SU-DHL-6 (cell line): ENCODE results near the gene ABCA13.

Source experiments
- H2AFZ ChIP-seq: fragments of 200-600 bp; sonication (generic); 2 replicates; pipeline ENCODE4 v1.6.1; 2014; ENCODE audit warnings: low read depth, mild to moderate bottlenecking, moderate library complexity, mixed read lengths, antibody characterized with exemption, low read length; ENCODE audit not compliant: severe bottlenecking
- H3F3A ChIP-seq: fragments of 200-600 bp; shearing (Covaris generic); 2 replicates; pipeline ENCODE4 v1.6.0; 2016; ENCODE audit warnings: antibody characterized with exemption, mild to moderate bottlenecking; ENCODE audit not compliant: insufficient read depth
- H3K27ac ChIP-seq: fragments of 200-600 bp; sonication (generic); 2 replicates; pipeline ENCODE4 v1.5.1; 2016; ENCODE audit warnings: low read depth, mild to moderate bottlenecking, low read length, moderate library complexity, mixed read lengths
- H3K27me3 ChIP-seq: fragments of 200-600 bp; sonication (generic), shearing (Covaris generic); 2 replicates; pipeline ENCODE4 v1.6.0; 2014; ENCODE audit warnings: mild to moderate bottlenecking, low read length
- H3K36me3 ChIP-seq: fragments of 200-600 bp; sonication (generic); 2 replicates; pipeline ENCODE4 v1.6.1; 2014; ENCODE audit warnings: mild to moderate bottlenecking, low read length, mixed read lengths
- H3K4me2 ChIP-seq: fragments of 300-600, 200-600 bp; shearing (Covaris generic), sonication (generic); 2 replicates; pipeline ENCODE4 v1.6.0; 2014; ENCODE audit warnings: low read length, low read depth, mild to moderate bottlenecking; ENCODE audit not compliant: poor library complexity, severe bottlenecking
- H3K4me3 ChIP-seq: fragments of 200-600 bp; sonication (generic); 2 replicates; pipeline ENCODE4 v1.5.1; 2014; ENCODE audit warnings: antibody characterized with exemption, low read length, mild to moderate bottlenecking, mixed read lengths; ENCODE audit not compliant: insufficient read depth, poor library complexity, severe bottlenecking
- H3K79me2 ChIP-seq: fragments of 200-600 bp; sonication (generic); 2 replicates; pipeline ENCODE4 v1.6.1; 2014; ENCODE audit warnings: mild to moderate bottlenecking, low read length, moderate library complexity; ENCODE audit not compliant: insufficient read depth
- H3K9ac ChIP-seq: fragments of 200-600 bp; sonication (generic); 2 replicates; pipeline ENCODE4 v1.7.0; 2014; ENCODE audit warnings: mild to moderate bottlenecking, low read length
- H3K9me2 ChIP-seq: fragments of 200-600 bp; sonication (generic); replicated peaks from 2 replicates; pipeline ENCODE4 v1.6.1; 2014; ENCODE audit warnings: low read length; ENCODE audit not compliant: insufficient read depth
- H3K9me3 ChIP-seq: fragments of 200-600 bp; sonication (generic); 2 replicates; pipeline ENCODE4 v1.6.1; 2014; ENCODE audit warnings: low read length, mixed read lengths; ENCODE audit not compliant: insufficient read depth
- H4K20me1 ChIP-seq: fragments of 200-600 bp; sonication (generic); 2 replicates; pipeline ENCODE4 v1.6.1; 2014; ENCODE audit warnings: low read depth, mild to moderate bottlenecking, antibody characterized with exemption, low read length, moderate library complexity, mixed read lengths
- EZH2phosphoT487 ChIP-seq: fragments of 200-600 bp; sonication (generic), shearing (Covaris generic); conservative IDR thresholded peaks from 2 replicates; pipeline ENCODE4 v1.6.1; 2018; ENCODE audit warnings: mild to moderate bottlenecking, antibody characterized with exemption, low read length, moderate library complexity, mixed read lengths
- TF ChIP-seq, protein P1 (sequence below): fragments of 200-600 bp; sonication (generic); IDR thresholded peaks from one replicate; pipeline ENCODE4 v1.5.1; 2017; ENCODE audit warnings: antibody characterized with exemption, mild to moderate bottlenecking, low read length, moderate library complexity; ENCODE audit not compliant: insufficient read depth, poor library complexity, severe bottlenecking

ABCA13 gene

DNA sequence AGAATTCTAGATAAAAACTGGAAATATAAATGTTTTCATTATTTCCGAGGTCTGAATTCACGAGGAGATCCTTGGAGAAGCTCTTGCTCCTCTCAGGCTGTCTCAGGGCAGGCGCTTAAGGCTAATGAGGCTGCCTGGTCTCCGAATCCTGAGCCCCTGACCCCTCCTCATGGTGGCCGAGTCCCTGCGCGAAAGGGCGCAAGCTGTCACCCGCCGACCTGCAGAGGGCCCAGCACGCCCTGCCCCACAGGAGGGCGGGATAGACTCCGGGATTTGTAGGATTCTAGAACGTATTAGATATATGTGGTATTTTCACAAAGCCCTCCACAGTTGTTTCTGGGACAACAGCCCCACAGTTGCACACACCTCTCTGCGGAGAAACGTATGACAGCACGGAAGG is 284.1 kb downstream of the ABCA13 start:
- no peak overlapping the region for H2AFZ ChIP-seq
- H3K4me3 ChIP-seq, result no peak overlapping the region
- no peaks in the 10 kb centered on the region for H3K27me3 ChIP-seq
- H3K4me2 ChIP-seq, result no peak overlapping the region
- no peaks in the 10 kb centered on the region for H3F3A ChIP-seq
- no peaks in the 10 kb centered on the region for H3K9me3 ChIP-seq
- no peaks in the 10 kb centered on the region for H4K20me1 ChIP-seq
- TF ChIP-seq EZH2phosphoT487, result no peak
- TF ChIP-seq, protein P1, sequence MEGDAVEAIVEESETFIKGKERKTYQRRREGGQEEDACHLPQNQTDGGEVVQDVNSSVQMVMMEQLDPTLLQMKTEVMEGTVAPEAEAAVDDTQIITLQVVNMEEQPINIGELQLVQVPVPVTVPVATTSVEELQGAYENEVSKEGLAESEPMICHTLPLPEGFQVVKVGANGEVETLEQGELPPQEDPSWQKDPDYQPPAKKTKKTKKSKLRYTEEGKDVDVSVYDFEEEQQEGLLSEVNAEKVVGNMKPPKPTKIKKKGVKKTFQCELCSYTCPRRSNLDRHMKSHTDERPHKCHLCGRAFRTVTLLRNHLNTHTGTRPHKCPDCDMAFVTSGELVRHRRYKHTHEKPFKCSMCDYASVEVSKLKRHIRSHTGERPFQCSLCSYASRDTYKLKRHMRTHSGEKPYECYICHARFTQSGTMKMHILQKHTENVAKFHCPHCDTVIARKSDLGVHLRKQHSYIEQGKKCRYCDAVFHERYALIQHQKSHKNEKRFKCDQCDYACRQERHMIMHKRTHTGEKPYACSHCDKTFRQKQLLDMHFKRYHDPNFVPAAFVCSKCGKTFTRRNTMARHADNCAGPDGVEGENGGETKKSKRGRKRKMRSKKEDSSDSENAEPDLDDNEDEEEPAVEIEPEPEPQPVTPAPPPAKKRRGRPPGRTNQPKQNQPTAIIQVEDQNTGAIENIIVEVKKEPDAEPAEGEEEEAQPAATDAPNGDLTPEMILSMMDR, result no peak
- H3K36me3 ChIP-seq, result no peaks in the 10 kb centered on the region
- H3K9me2 ChIP-seq, result no peaks in the 10 kb centered on the region
- no peak overlapping the region for H3K27ac ChIP-seq
- no peak overlapping the region for H3K9ac ChIP-seq
- H3K79me2 ChIP-seq, result no peaks in the 10 kb centered on the region

DNA sequence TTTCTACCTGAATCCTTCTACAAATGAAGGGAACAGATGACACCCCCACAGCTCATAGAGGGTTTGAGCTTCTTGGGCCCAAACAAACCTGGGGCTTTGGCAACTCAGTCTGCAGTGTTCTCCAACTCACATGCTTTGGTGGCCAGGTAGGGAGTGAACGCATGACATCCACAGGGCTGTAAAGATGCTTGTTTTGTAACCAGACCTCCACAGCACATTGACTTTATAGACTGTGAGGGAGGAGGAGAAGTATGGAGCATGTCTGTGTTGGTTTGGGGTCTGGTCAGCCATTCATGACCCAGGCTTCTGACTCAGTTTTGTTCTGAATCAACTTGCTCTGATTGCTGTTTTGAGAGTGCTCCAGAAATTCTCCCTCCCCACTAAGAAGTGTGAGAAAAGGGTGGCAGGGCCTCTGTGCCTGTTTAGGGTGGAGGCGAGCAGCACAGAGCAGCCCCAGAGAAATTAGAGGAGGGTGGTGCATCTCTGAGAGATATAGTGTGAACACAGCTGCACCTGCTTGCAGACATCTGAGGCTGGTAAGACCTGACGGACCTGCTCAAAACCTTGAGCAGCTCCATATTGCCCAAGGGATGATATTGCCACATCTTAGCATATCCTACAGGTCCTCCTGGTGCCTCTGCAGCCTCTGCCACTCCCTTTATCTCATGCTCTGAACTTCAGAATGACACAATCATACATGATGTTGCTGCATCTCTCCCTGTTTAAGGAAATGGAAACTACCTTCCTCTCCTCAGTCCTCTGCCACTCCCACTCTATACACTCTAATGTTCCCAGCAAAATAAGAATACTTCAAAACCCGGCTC is 287.7 kb downstream of the ABCA13 start:
- no peak overlapping the region for H3K27ac ChIP-seq
- no peak overlapping the region for H2AFZ ChIP-seq
- TF ChIP-seq, protein P1, result no peak
- TF ChIP-seq EZH2phosphoT487, result no peak
- H4K20me1 ChIP-seq, result no peaks in the 10 kb centered on the region
- H3K9ac ChIP-seq, result no peak overlapping the region
- no peaks in the 10 kb centered on the region for H3K9me2 ChIP-seq
- H3F3A ChIP-seq, result no peaks in the 10 kb centered on the region
- H3K4me2 ChIP-seq, result no peak overlapping the region
- no peak overlapping the region for H3K4me3 ChIP-seq
- H3K36me3 ChIP-seq, result no peaks in the 10 kb centered on the region
- H3K9me3 ChIP-seq, result no peaks in the 10 kb centered on the region
- no peaks in the 10 kb centered on the region for H3K79me2 ChIP-seq
- no peaks in the 10 kb centered on the region for H3K27me3 ChIP-seq

DNA sequence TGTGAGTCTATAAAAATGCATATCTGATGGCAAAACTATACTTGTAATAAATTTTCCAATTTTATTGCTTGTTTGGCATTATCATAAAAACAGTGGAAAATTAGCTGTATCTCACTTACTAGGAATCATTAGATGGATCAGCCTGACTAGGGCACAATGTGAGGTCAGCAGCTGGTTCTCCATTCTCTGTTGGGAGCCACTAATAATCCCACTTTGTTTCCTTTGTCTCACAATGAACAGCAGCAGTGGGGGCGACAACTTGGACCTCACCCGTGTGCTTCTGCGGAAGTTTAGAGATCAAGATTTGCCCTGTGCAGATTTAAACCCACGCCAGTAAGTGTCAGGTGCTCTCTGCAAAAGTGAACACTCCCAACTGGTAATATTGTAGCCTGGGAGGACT is 295.5 kb downstream of the ABCA13 start:
- Histone ChIP-seq H3K79me2 (no peaks in the 10 kb centered on the region), H3K4me2 (no peak overlapping the region), H2AFZ (no peak overlapping the region), H3K9ac (no peak overlapping the region), H3K27me3 (no peaks in the 10 kb centered on the region), H3K4me3 (no peak overlapping the region), H3K9me2 (no peaks in the 10 kb centered on the region), H3F3A (no peaks in the 10 kb centered on the region), H3K9me3 (no peaks in the 10 kb centered on the region), H3K27ac (no peak overlapping the region), H4K20me1 (no peaks in the 10 kb centered on the region), H3K36me3 (no peaks in the 10 kb centered on the region)
- TF ChIP-seq, protein P1, result no peak
- no peak for TF ChIP-seq EZH2phosphoT487
